H9 (cell line): Measurements from ENCODE around the gene TMEM229B. TPM values are rescaled to one million over a fixed set of nuclear protein-coding genes. Genes with fewer than 3 reads are reported as not detected.

Experiments used
- DNase-seq: peaks from one replicate; pipeline ENCODE4 v3.0.0-alpha.2; 2017
- H2AFZ ChIP-seq: one replicate; pipeline ENCODE4 v1.6.1; 2013; ENCODE audit warnings: mild to moderate bottlenecking, low read length, control low read depth, moderate library complexity
- H2AK5ac ChIP-seq: 2 replicates; pipeline ENCODE4 v1.6.1; 2013; ENCODE audit warnings: low read length, control low read depth, mixed read lengths; ENCODE audit not compliant: insufficient read length
- H2BK120ac ChIP-seq: one replicate; pipeline ENCODE4 v1.6.1; 2013; ENCODE audit warnings: low read depth, mild to moderate bottlenecking, low read length, control low read depth, inconsistent platforms; ENCODE audit not compliant: poor library complexity, severe bottlenecking
- H2BK12ac ChIP-seq: 2 replicates; pipeline ENCODE4 v1.6.1; 2013; ENCODE audit warnings: low read length, control low read depth, mixed read lengths, low read depth; ENCODE audit not compliant: insufficient read length
- H2BK15ac ChIP-seq: 2 replicates; pipeline ENCODE4 v1.6.1; 2013; ENCODE audit warnings: low read depth, low read length, control low read depth
- H2BK20ac ChIP-seq: one replicate; pipeline ENCODE4 v1.6.1; 2013; ENCODE audit warnings: low read depth, mild to moderate bottlenecking, low read length, control low read depth, inconsistent platforms; ENCODE audit not compliant: poor library complexity, severe bottlenecking
- H2BK5ac ChIP-seq: 2 replicates; pipeline ENCODE4 v1.6.1; 2013; ENCODE audit warnings: low read length, control low read depth, mixed read lengths; ENCODE audit not compliant: insufficient read length
- H3K14ac ChIP-seq: 2 replicates; pipeline ENCODE4 v1.6.1; 2013; ENCODE audit warnings: low read length, control low read depth; ENCODE audit not compliant: insufficient read depth
- H3K18ac ChIP-seq: 2 replicates; pipeline ENCODE4 v1.6.1; 2013; ENCODE audit warnings: low read depth, mild to moderate bottlenecking, mixed read lengths, low read length, control low read depth; ENCODE audit not compliant: insufficient read length
- H3K23ac ChIP-seq: 2 replicates; pipeline ENCODE4 v1.6.1; 2013; ENCODE audit warnings: low read length, control low read depth, mixed read lengths, low read depth; ENCODE audit not compliant: insufficient read length
- H3K23me2 ChIP-seq: 2 replicates; pipeline ENCODE4 v1.6.1; 2013; ENCODE audit warnings: low read depth, mild to moderate bottlenecking, mixed read lengths, low read length, control low read depth; ENCODE audit not compliant: insufficient read length, poor library complexity, severe bottlenecking
- H3K27ac ChIP-seq: 2 replicates; pipeline ENCODE4 v1.5.1; 2013; ENCODE audit warnings: low read length, control low read depth, mixed read lengths, low read depth; ENCODE audit not compliant: insufficient read length
- H3K27me3 ChIP-seq: 2 replicates; pipeline ENCODE4 v1.6.1; 2013; ENCODE audit warnings: low read length, control low read depth, inconsistent platforms; ENCODE audit not compliant: insufficient read depth
- H3K4ac ChIP-seq: 2 replicates; pipeline ENCODE4 v1.6.1; 2013; ENCODE audit warnings: low read depth, mild to moderate bottlenecking, control low read depth, inconsistent platforms, low read length, moderate library complexity
- H3K4me1 ChIP-seq: 2 replicates; pipeline ENCODE4 v1.6.1; 2013; ENCODE audit warnings: low read length, control low read depth, inconsistent platforms; ENCODE audit not compliant: insufficient read depth
- H3K4me2 ChIP-seq: 2 replicates; pipeline ENCODE4 v1.6.1; 2013; ENCODE audit warnings: low read length, control low read depth, mixed read lengths; ENCODE audit not compliant: insufficient read length, insufficient read depth
- H3K56ac ChIP-seq: 2 replicates; pipeline ENCODE4 v1.6.1; 2013; ENCODE audit warnings: low read depth, mild to moderate bottlenecking, mixed read lengths, low read length, control low read depth; ENCODE audit not compliant: insufficient read length
- H3K79me1 ChIP-seq: 2 replicates; pipeline ENCODE4 v1.6.1; 2013; ENCODE audit warnings: low read depth, mild to moderate bottlenecking, moderate library complexity, low read length, control low read depth, inconsistent platforms; ENCODE audit not compliant: insufficient read depth, poor library complexity, severe bottlenecking
- H3K79me2 ChIP-seq: 2 replicates; pipeline ENCODE4 v1.6.1; 2013; ENCODE audit warnings: low read length, control low read depth, inconsistent platforms; ENCODE audit not compliant: insufficient read depth
- H3K9ac ChIP-seq: 2 replicates; pipeline ENCODE4 v1.6.1; 2013; ENCODE audit warnings: low read length, control low read depth, mixed read lengths; ENCODE audit not compliant: insufficient read length; ENCODE audit errors: extremely low read depth
- H3K9me3 ChIP-seq: one replicate; pipeline ENCODE4 v1.6.1; 2013; ENCODE audit warnings: low read depth, low read length, inconsistent platforms; ENCODE audit not compliant: control insufficient read depth
- H3T11ph ChIP-seq: one replicate; pipeline ENCODE4 v1.6.1; 2013; ENCODE audit warnings: mild to moderate bottlenecking, low read length, control low read depth, inconsistent platforms
- H4K20me1 ChIP-seq: one replicate; pipeline ENCODE4 v1.6.1; 2013; ENCODE audit not compliant: control insufficient read depth, insufficient read length, insufficient read depth
- H4K5ac ChIP-seq: 2 replicates; pipeline ENCODE4 v1.6.1; 2013; ENCODE audit warnings: low read depth, mild to moderate bottlenecking, mixed read lengths, low read length, control low read depth; ENCODE audit not compliant: insufficient read length
- H4K8ac ChIP-seq: replicated peaks from 2 replicates; pipeline ENCODE4 v1.6.1; 2013; ENCODE audit warnings: low read length, control low read depth, mixed read lengths, low read depth; ENCODE audit not compliant: insufficient read length
- H4K91ac ChIP-seq: 2 replicates; pipeline ENCODE4 v1.6.1; 2013; ENCODE audit warnings: low read depth, mild to moderate bottlenecking, moderate library complexity, mixed read lengths, low read length, control low read depth; ENCODE audit not compliant: insufficient read length
- H3K27ac Mint-ChIP-seq, 3 experiments: 2 replicates in 2 of 3; 3 replicates in 1 of 3; pipeline ENCODE4 v1.8.0; 2020 to 2021; ENCODE audit warnings: mixed read lengths in 3 of 3, mild to moderate bottlenecking in 1 of 3, moderate library complexity in 1 of 3
- H3K27me3 Mint-ChIP-seq: 2 replicates; pipeline ENCODE4 v1.8.0; 2021; ENCODE audit warnings: low read depth, mild to moderate bottlenecking, moderate library complexity, mixed read lengths
- H3K36me3 Mint-ChIP-seq, 3 experiments: 2 replicates in 2 of 3; 3 replicates in 1 of 3; pipeline ENCODE4 v1.8.0; 2020 to 2021; ENCODE audit warnings: low read depth in 3 of 3, mixed read lengths in 3 of 3; ENCODE audit not compliant: insufficient read depth in 1 of 3
- H3K4me1 Mint-ChIP-seq, 2 experiments: 2 replicates each; pipeline ENCODE4 v1.8.0; 2020; ENCODE audit warnings: mixed read lengths in 2 of 2
- H3K4me3 Mint-ChIP-seq, 2 experiments: 2 replicates in 1 of 2; 3 replicates in 1 of 2; pipeline ENCODE4 v1.8.0; 2020 to 2021; ENCODE audit warnings: mild to moderate bottlenecking in 2 of 2, mixed read lengths in 2 of 2, moderate library complexity in 1 of 2
- H3K9me3 Mint-ChIP-seq, 2 experiments: 2 replicates in 1 of 2; 3 replicates in 1 of 2; pipeline ENCODE4 v1.8.0; 2020; ENCODE audit warnings: mild to moderate bottlenecking in 2 of 2, mixed read lengths in 2 of 2, moderate library complexity in 1 of 2
- WGBS: extraction: QIAGEN DNeasy Blood & Tissue Kit; methylation state at CpG from one replicate; pipeline ENCODE4 v1.1.7; 2013; ENCODE audit warnings: missing lambda C conversion rate, low lambda C conversion rate, mixed read lengths; ENCODE audit not compliant: insufficient read length; ENCODE audit errors: extremely low coverage; 5-methylcytosine and 5-hydroxymethylcytosine counted together
- total RNA-seq: library from RNA; stranded (reverse); gene quantifications from 2 replicates; pipeline ENCODE4 v1.2.1, GENCODE V29; 2021
- TF ChIP-seq, protein P1 (sequence below): fragments of 200-600 bp; sonication (generic); conservative IDR thresholded peaks from 3 replicates; pipeline ENCODE4 v1.8.0; 2021; ENCODE audit warnings: antibody characterized with exemption, mild to moderate bottlenecking

Gene TMEM229B
- total RNA-seq, 1 experiment from 2014 or later, result 0.24 TPM

DNA sequence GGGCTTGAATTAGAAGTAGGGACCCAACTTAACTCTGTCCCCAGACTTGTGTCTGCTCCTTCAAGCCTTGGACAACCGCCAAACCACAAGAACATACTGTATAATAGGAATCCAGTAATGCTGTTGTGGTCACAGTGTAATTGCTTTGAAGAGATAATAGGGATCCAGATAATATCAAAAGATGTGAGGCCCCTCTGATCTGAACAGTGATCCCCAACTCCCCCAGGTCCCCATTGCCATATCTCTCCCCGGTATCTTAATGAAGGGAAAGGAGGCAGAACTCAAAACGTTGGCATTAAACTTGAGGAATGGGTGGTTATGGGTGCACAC, 36.1 kb upstream of the TMEM229B start:
- H3K79me2 ChIP-seq, result no peaks in the 10 kb centered on the region
- Mint-ChIP-seq H3K4me3 (no peak overlapping the region), H3K4me1 (peaks cover 7 to 11% of the 10 kb centered on the region in 2 experiments), H3K36me3 (no peaks in the 10 kb centered on the region), H3K9me3 (no peaks in the 10 kb centered on the region), H3K27me3 (peaks cover 20% of the 10 kb centered on the region), H3K27ac (no peak overlapping the region)
- H4K20me1 ChIP-seq, result no peaks in the 10 kb centered on the region
- TF ChIP-seq, protein P1, sequence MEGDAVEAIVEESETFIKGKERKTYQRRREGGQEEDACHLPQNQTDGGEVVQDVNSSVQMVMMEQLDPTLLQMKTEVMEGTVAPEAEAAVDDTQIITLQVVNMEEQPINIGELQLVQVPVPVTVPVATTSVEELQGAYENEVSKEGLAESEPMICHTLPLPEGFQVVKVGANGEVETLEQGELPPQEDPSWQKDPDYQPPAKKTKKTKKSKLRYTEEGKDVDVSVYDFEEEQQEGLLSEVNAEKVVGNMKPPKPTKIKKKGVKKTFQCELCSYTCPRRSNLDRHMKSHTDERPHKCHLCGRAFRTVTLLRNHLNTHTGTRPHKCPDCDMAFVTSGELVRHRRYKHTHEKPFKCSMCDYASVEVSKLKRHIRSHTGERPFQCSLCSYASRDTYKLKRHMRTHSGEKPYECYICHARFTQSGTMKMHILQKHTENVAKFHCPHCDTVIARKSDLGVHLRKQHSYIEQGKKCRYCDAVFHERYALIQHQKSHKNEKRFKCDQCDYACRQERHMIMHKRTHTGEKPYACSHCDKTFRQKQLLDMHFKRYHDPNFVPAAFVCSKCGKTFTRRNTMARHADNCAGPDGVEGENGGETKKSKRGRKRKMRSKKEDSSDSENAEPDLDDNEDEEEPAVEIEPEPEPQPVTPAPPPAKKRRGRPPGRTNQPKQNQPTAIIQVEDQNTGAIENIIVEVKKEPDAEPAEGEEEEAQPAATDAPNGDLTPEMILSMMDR, result no peak
- H4K8ac ChIP-seq, result no peak overlapping the region
- H4K5ac ChIP-seq, result no peak overlapping the region
- H3K9ac ChIP-seq, result no peak overlapping the region
- no peak overlapping the region for H3K23ac ChIP-seq
- H2AFZ ChIP-seq, result no peak overlapping the region
- H3T11ph ChIP-seq, result no peak overlapping the region
- no peaks in the 10 kb centered on the region for H3K23me2 ChIP-seq
- H3K27me3 ChIP-seq, result no peaks in the 10 kb centered on the region
- H3K9me3 ChIP-seq, result no peaks in the 10 kb centered on the region
- H2BK15ac ChIP-seq, result no peak overlapping the region
- no peak overlapping the region for H3K14ac ChIP-seq
- no peak overlapping the region for H3K56ac ChIP-seq
- H2BK12ac ChIP-seq, result no peak overlapping the region
- DNase-seq, result no peak
- H2BK5ac ChIP-seq, result no peak overlapping the region
- H3K4ac ChIP-seq, result no peak overlapping the region
- no peaks in the 10 kb centered on the region for H3K79me1 ChIP-seq
- no peak overlapping the region for H2BK20ac ChIP-seq
- H2AK5ac ChIP-seq, result no peak overlapping the region
- H3K27ac ChIP-seq, result no peak overlapping the region
- H4K91ac ChIP-seq, result no peak overlapping the region
- H3K4me1 ChIP-seq, result no peaks in the 10 kb centered on the region
- no peak overlapping the region for H2BK120ac ChIP-seq
- no peak overlapping the region for H3K18ac ChIP-seq
- WGBS, result no CpG with 5 or more reads among the region's 3 CpGs
- H3K4me2 ChIP-seq, result no peak overlapping the region
